ENCODE results near the gene LNX2. TPM values are rescaled to one million over a fixed set of nuclear protein-coding genes. Genes with fewer than 3 reads are reported as not detected.

Gene LNX2
- total and polyA plus RNA-seq, 2 of the 4 experiments (the other 2 are of a cell fraction): 3.1 to 7.2 TPM

GRCh38 chr13:27613628-27614027 is 6.7 kb downstream of the LNX2 start:
- in situ Hi-C loops (cut with MboI; ENCODE audit: low sequenced_read_pairs): loop anchor here (25.0 kb wide), 1 partner anchor 626 kb away; no protein-coding TSS in a partner anchor

More at GRCh38 chr13:27613628-27614027, 6.7 kb downstream of the LNX2 start:
- H2AK5ac ChIP-seq (ENCODE audit: low read depth, low read length): no peak overlapping the region
- no peak overlapping the region for H3K18ac ChIP-seq (ENCODE audit: low read depth, low read length)
- H3K27ac ChIP-seq (ENCODE audit: insufficient read depth, low read length): no peak overlapping the region
- H3K27me3 ChIP-seq (ENCODE audit: control insufficient read depth, insufficient read depth, low read length): no peaks in the 10 kb centered on the region
- no CpG with 5 or more reads among the region's 7 CpGs for WGBS, 2 experiments (ENCODE audit: extremely low coverage in 2 of 2, insufficient read length in 1 of 2)
- no peak overlapping the region for H2BK5ac ChIP-seq (ENCODE audit: low read depth, low read length, poor library complexity, severe bottlenecking)
- no peaks in the 10 kb centered on the region; the same call in 1 of the 2 replicates for H4K20me1 ChIP-seq (ENCODE audit: insufficient read depth, low read length)
- intact Hi-C loops (cut with micrococcal nuclease) (no loop called here), dilution Hi-C loops (cut with HindIII; ENCODE audit: low sequenced_read_pairs, unreplicated experiment) (no loop called here)
- no peak overlapping the region for H3K56ac ChIP-seq (ENCODE audit: extremely low read depth, insufficient read depth, low read length)
- H2AFZ ChIP-seq (replicated peaks; ENCODE audit: low read length, poor library complexity): no peak overlapping the region
- ChIA-PET CTCF (no interaction called here), POLR2A (ENCODE audit: unreplicated experiment) (no interaction called here)
- H3K4me3 ChIP-seq (ENCODE audit: insufficient read depth, low read depth, low read length): no peak overlapping the region
- no peak overlapping the region for H4K5ac ChIP-seq (ENCODE audit: low read depth, low read length)
- no peak overlapping the region for H3K23ac ChIP-seq (ENCODE audit: low read depth, low read length)
- H3K14ac ChIP-seq (replicated peaks; ENCODE audit: low read depth, low read length): no peak overlapping the region
- peaks cover 22 to 38% of the 10 kb centered on the region in 2 experiments for H3K79me1 ChIP-seq (ENCODE audit: low read depth in 1 of 2, low read length in 2 of 2)
- no peak overlapping the region for H2BK120ac ChIP-seq (ENCODE audit: low read depth, low read length)
- no peaks in the 10 kb centered on the region for H3K4me1 ChIP-seq (ENCODE audit: control insufficient read depth, insufficient read depth, low read length)
- no TSS peak for BruUV-seq (replicated peaks)
- H4K8ac ChIP-seq (ENCODE audit: low read depth in 2 of 2, low read length in 2 of 2): no peak overlapping the region
- peaks cover 4% of the 10 kb centered on the region for H3K9me1 ChIP-seq (ENCODE audit: insufficient read depth, low read length)
- no peak overlapping the region for H3K4ac ChIP-seq (ENCODE audit: low read depth, low read length)
- no peaks in the 10 kb centered on the region for H3K36me3 ChIP-seq (ENCODE audit: control insufficient read depth, insufficient read depth, low read length)
- DNase-seq (no peak), ATAC-seq (ENCODE audit: low read depth) (no peak)
- no peak overlapping the region for H3K4me2 ChIP-seq (ENCODE audit: low read depth, low read length)
- H4K91ac ChIP-seq (ENCODE audit: insufficient read depth, low read depth, low read length): no peak overlapping the region
- no peak overlapping the region for H2BK20ac ChIP-seq (ENCODE audit: low read depth, low read length)
- no peak overlapping the region for H2BK15ac ChIP-seq (ENCODE audit: low read depth, low read length)
- H2AK9ac ChIP-seq (replicated peaks; ENCODE audit: low read depth, low read length, poor library complexity): no peak overlapping the region
- TF ChIP-seq CHD1 (IDR thresholded peaks at IDR 0.05; ENCODE audit: low read depth, low read length) (no peak), MXI1 (IDR thresholded peaks at IDR 0.05; ENCODE audit: borderline replicate concordance, low read depth, low read length) (no peak), POLR2A (IDR thresholded peaks at IDR 0.05; ENCODE audit: low read depth, low read length) (no peak), CTCF (conservative IDR thresholded peaks at IDR 0.05; ENCODE audit: low read depth, low read length) (no peak)
- H3K9me3 ChIP-seq (ENCODE audit: control insufficient read depth, insufficient read depth, low read length): peaks cover 2% of the 10 kb centered on the region; the same call in 1 of the 2 replicates
- no peak overlapping the region for H3K9ac ChIP-seq (ENCODE audit: low read depth, low read length)
